NCI-H1694 (cell line): ENCODE data around the gene BPI.
"Not testable (repeated sequence)": the region's sequence is repeated elsewhere in the genome, so short reads cannot be mapped to it uniquely, and the experiment has no call there.

Experiments used
- DNase-seq: peaks from one replicate; lab custom pipeline; 2025; lab: John Stamatoyannopoulos, UW

The BPI gene

GRCh38 chr20:38304845-38305447 lies 990 bp downstream of the BPI start:
- no peak for DNase-seq

- no peak for DNase-seq
Measured at GRCh38 chr20:38305541-38305940, 1.6 kb downstream of the BPI start.

- no peak for DNase-seq
Measured at GRCh38 chr20:38306379-38306778, 2.4 kb downstream of the BPI start.

GRCh38 chr20:38307371-38308046 lies 3.6 kb downstream of the BPI start:
- DNase-seq = no peak

- DNase-seq = no peak
Measured at GRCh38 chr20:38308047-38308438, 4.1 kb downstream of the BPI start.

- DNase-seq = no peak
Measured at GRCh38 chr20:38308447-38308846, 4.5 kb downstream of the BPI start.

GRCh38 chr20:38311091-38311490 lies 7.1 kb downstream of the BPI start:
- no peak for DNase-seq

GRCh38 chr20:38311491-38311890 lies 7.5 kb downstream of the BPI start:
- no peak for DNase-seq

- no peak for DNase-seq
Measured at GRCh38 chr20:38313676-38314075, 9.7 kb downstream of the BPI start.

- not testable (repeated sequence) for DNase-seq
Measured at GRCh38 chr20:38314350-38314749, 10.4 kb downstream of the BPI start.

GRCh38 chr20:38315290-38315966 lies 11.5 kb downstream of the BPI start:
- no peak for DNase-seq

GRCh38 chr20:38316341-38316740 lies 12.4 kb downstream of the BPI start:
- DNase-seq = no peak

GRCh38 chr20:38317422-38317821 lies 13.5 kb downstream of the BPI start:
- no peak for DNase-seq

GRCh38 chr20:38320221-38320620 lies 16.3 kb downstream of the BPI start:
- DNase-seq = no peak

GRCh38 chr20:38321959-38322598 lies 18.1 kb downstream of the BPI start:
- DNase-seq = peak; percentile 12

- no peak for DNase-seq
Measured at GRCh38 chr20:38324159-38324558, 20.2 kb downstream of the BPI start.

GRCh38 chr20:38325167-38325566 lies 21.2 kb downstream of the BPI start:
- no peak for DNase-seq

GRCh38 chr20:38325905-38326304 lies 21.9 kb downstream of the BPI start:
- DNase-seq = no peak

- DNase-seq = no peak
Measured at GRCh38 chr20:38326309-38326708, 22.4 kb downstream of the BPI start.

GRCh38 chr20:38330638-38331037 lies 26.7 kb downstream of the BPI start:
- DNase-seq = no peak

- DNase-seq = no peak
Measured at GRCh38 chr20:38331245-38331644, 27.3 kb downstream of the BPI start.

GRCh38 chr20:38331814-38332213 lies 27.9 kb downstream of the BPI start:
- no peak for DNase-seq

GRCh38 chr20:38334016-38334415 lies 30.1 kb downstream of the BPI start:
- no peak for DNase-seq
